ENCODE measurements around the gene TMEM184A. TPM values are rescaled to one million over a fixed set of nuclear protein-coding genes. Genes with fewer than 3 reads are reported as not detected.

The TMEM184A gene
- total and polyA plus RNA-seq, 9 donors, result 0.45 to 4.2 (median 0.57) TPM

- H3K27me3 ChIP-seq (ENCODE audit: control insufficient read depth, insufficient read depth, low read length), result no peaks in the 10 kb centered on the region
- no peaks in the 10 kb centered on the region for H3K9me3 ChIP-seq (replicated peaks; ENCODE audit: control insufficient read depth, low read depth, low read length)
- WGBS (ENCODE audit: insufficient coverage), result 81% methylated on average over 15 of the region's 28 CpGs
- H3K36me3 ChIP-seq (ENCODE audit: control insufficient read depth, insufficient read depth, low read length), result peaks cover under 1% of the 10 kb centered on the region
- H3K27ac ChIP-seq (ENCODE audit: low read length), result no peak overlapping the region
- DNase-seq, result no peak
- H3K4me1 ChIP-seq (ENCODE audit: control insufficient read depth, insufficient read depth, low read length), result peaks cover 40% of the 10 kb centered on the region
- H3K4me3 ChIP-seq (ENCODE audit: low read length), result no peak overlapping the region
These were observed 3.9 kb upstream of the TMEM184A start for GRCh38 chr7:1559626-1560590.

GRCh38 chr7:1558841-1559625 lies 3.0 kb upstream of the TMEM184A start:
- Histone ChIP-seq H3K36me3 (ENCODE audit: control insufficient read depth, insufficient read depth, low read length) (no peaks in the 10 kb centered on the region), H3K27ac (ENCODE audit: low read length) (no peak overlapping the region), H3K9me3 (replicated peaks; ENCODE audit: control insufficient read depth, low read depth, low read length) (no peaks in the 10 kb centered on the region), H3K27me3 (ENCODE audit: control insufficient read depth, insufficient read depth, low read length) (no peaks in the 10 kb centered on the region), H3K4me1 (ENCODE audit: control insufficient read depth, insufficient read depth, low read length) (peaks cover 41% of the 10 kb centered on the region), H3K4me3 (ENCODE audit: low read length) (no peak overlapping the region)
- WGBS (ENCODE audit: insufficient coverage), result 82% methylated on average over 31 of the region's 32 CpGs
- DNase-seq, result peak; percentile 25

GRCh38 chr7:1558181-1558811 lies 2.3 kb upstream of the TMEM184A start:
- peak; percentile 47 for DNase-seq
- Histone ChIP-seq H3K36me3 (ENCODE audit: control insufficient read depth, insufficient read depth, low read length) (no peaks in the 10 kb centered on the region), H3K27ac (ENCODE audit: low read length) (no peak overlapping the region), H3K4me1 (ENCODE audit: control insufficient read depth, insufficient read depth, low read length) (peaks cover 41% of the 10 kb centered on the region), H3K9me3 (replicated peaks; ENCODE audit: control insufficient read depth, low read depth, low read length) (no peaks in the 10 kb centered on the region), H3K4me3 (ENCODE audit: low read length) (no peak overlapping the region), H3K27me3 (ENCODE audit: control insufficient read depth, insufficient read depth, low read length) (no peaks in the 10 kb centered on the region)
- WGBS (ENCODE audit: insufficient coverage), result 33% methylated on average over 18 of the region's 24 CpGs

- no peaks in the 10 kb centered on the region for H3K36me3 ChIP-seq (ENCODE audit: control insufficient read depth, insufficient read depth, low read length)
- no peak for DNase-seq
- no peaks in the 10 kb centered on the region for H3K27me3 ChIP-seq (ENCODE audit: control insufficient read depth, insufficient read depth, low read length)
- peaks cover 39% of the 10 kb centered on the region for H3K4me1 ChIP-seq (ENCODE audit: control insufficient read depth, insufficient read depth, low read length)
- H3K9me3 ChIP-seq (replicated peaks; ENCODE audit: control insufficient read depth, low read depth, low read length), result no peaks in the 10 kb centered on the region
- H3K4me3 ChIP-seq (ENCODE audit: low read length), result no peak overlapping the region
- no peak overlapping the region for H3K27ac ChIP-seq (ENCODE audit: low read length)
- WGBS (ENCODE audit: insufficient coverage), result 86% methylated on average over 9 of the region's 10 CpGs
These were observed 1.8 kb upstream of the TMEM184A start for GRCh38 chr7:1557771-1558170.

GRCh38 chr7:1557006-1557405 lies 1.0 kb upstream of the TMEM184A start:
- peaks cover 31% of the 10 kb centered on the region for H3K4me1 ChIP-seq (ENCODE audit: control insufficient read depth, insufficient read depth, low read length)
- H3K4me3 ChIP-seq (ENCODE audit: low read length), result no peak overlapping the region
- DNase-seq, result no peak
- no peaks in the 10 kb centered on the region for H3K36me3 ChIP-seq (ENCODE audit: control insufficient read depth, insufficient read depth, low read length)
- H3K27me3 ChIP-seq (ENCODE audit: control insufficient read depth, insufficient read depth, low read length), result no peaks in the 10 kb centered on the region
- no peaks in the 10 kb centered on the region for H3K9me3 ChIP-seq (replicated peaks; ENCODE audit: control insufficient read depth, low read depth, low read length)
- no peak overlapping the region for H3K27ac ChIP-seq (ENCODE audit: low read length)
- no CpG with 5 or more reads among the region's 7 CpGs for WGBS (ENCODE audit: insufficient coverage)

- H3K4me3 ChIP-seq (ENCODE audit: low read length), result no peak overlapping the region
- no peak overlapping the region for H3K27ac ChIP-seq (ENCODE audit: low read length)
- no peaks in the 10 kb centered on the region for H3K36me3 ChIP-seq (ENCODE audit: control insufficient read depth, insufficient read depth, low read length)
- DNase-seq, result peak; percentile 57
- no peaks in the 10 kb centered on the region for H3K9me3 ChIP-seq (replicated peaks; ENCODE audit: control insufficient read depth, low read depth, low read length)
- no peaks in the 10 kb centered on the region for H3K27me3 ChIP-seq (ENCODE audit: control insufficient read depth, insufficient read depth, low read length)
- H3K4me1 ChIP-seq (ENCODE audit: control insufficient read depth, insufficient read depth, low read length), result peaks cover 26% of the 10 kb centered on the region
- 22% methylated on average over 23 of the region's 35 CpGs for WGBS (ENCODE audit: insufficient coverage)
These were observed 776 bp downstream of the TMEM184A start for GRCh38 chr7:1555046-1555812.

- H3K9me3 ChIP-seq (replicated peaks; ENCODE audit: control insufficient read depth, low read depth, low read length), result no peaks in the 10 kb centered on the region
- H3K36me3 ChIP-seq (ENCODE audit: control insufficient read depth, insufficient read depth, low read length), result no peaks in the 10 kb centered on the region
- peaks cover 26% of the 10 kb centered on the region for H3K4me1 ChIP-seq (ENCODE audit: control insufficient read depth, insufficient read depth, low read length)
- no peak for DNase-seq
- H3K4me3 ChIP-seq (ENCODE audit: low read length), result no peak overlapping the region
- H3K27ac ChIP-seq (ENCODE audit: low read length), result no peak overlapping the region
- 74% methylated on average over 19 of the region's 20 CpGs for WGBS (ENCODE audit: insufficient coverage)
- H3K27me3 ChIP-seq (ENCODE audit: control insufficient read depth, insufficient read depth, low read length), result no peaks in the 10 kb centered on the region
These were observed 1.5 kb downstream of the TMEM184A start for GRCh38 chr7:1554333-1555045.

- no peak for DNase-seq
- Histone ChIP-seq H3K27me3 (ENCODE audit: control insufficient read depth, insufficient read depth, low read length) (no peaks in the 10 kb centered on the region), H3K4me3 (ENCODE audit: low read length) (no peak overlapping the region), H3K36me3 (ENCODE audit: control insufficient read depth, insufficient read depth, low read length) (no peaks in the 10 kb centered on the region), H3K27ac (ENCODE audit: low read length) (no peak overlapping the region), H3K4me1 (ENCODE audit: control insufficient read depth, insufficient read depth, low read length) (peaks cover 25% of the 10 kb centered on the region), H3K9me3 (replicated peaks; ENCODE audit: control insufficient read depth, low read depth, low read length) (no peaks in the 10 kb centered on the region)
- 86% methylated on average over 23 of the region's 28 CpGs for WGBS (ENCODE audit: insufficient coverage)
These were observed 2.3 kb downstream of the TMEM184A start for GRCh38 chr7:1553512-1554210.

- Histone ChIP-seq H3K9me3 (replicated peaks; ENCODE audit: control insufficient read depth, low read depth, low read length) (no peaks in the 10 kb centered on the region), H3K4me3 (ENCODE audit: low read length) (no peak overlapping the region), H3K36me3 (ENCODE audit: control insufficient read depth, insufficient read depth, low read length) (no peaks in the 10 kb centered on the region), H3K4me1 (ENCODE audit: control insufficient read depth, insufficient read depth, low read length) (peaks cover 17% of the 10 kb centered on the region), H3K27me3 (ENCODE audit: control insufficient read depth, insufficient read depth, low read length) (no peaks in the 10 kb centered on the region), H3K27ac (ENCODE audit: low read length) (no peak overlapping the region)
- no peak for DNase-seq
- 94% methylated on average over 2 of the region's 7 CpGs for WGBS (ENCODE audit: insufficient coverage)
These were observed 3.8 kb downstream of the TMEM184A start for GRCh38 chr7:1552200-1552599.
